ENCODE measurements around the gene KCNIP2. TPM values are rescaled to one million over a fixed set of nuclear protein-coding genes. Genes with fewer than 3 reads are reported as not detected.

KCNIP2 gene
- total and polyA plus RNA-seq, 2 experiments from 2014 or later: 0.15 to 0.22 TPM

- in situ Hi-C loops (cut with MboI): no loop called here
Observed at GRCh38 chr10:101824736-101825135, 18.9 kb downstream of the KCNIP2 start.

GRCh38 chr10:101818872-101819633 is 24.5 kb downstream of the KCNIP2 start:
- Histone ChIP-seq H4K20me1 (ENCODE audit: insufficient read depth) (peaks cover 29% of the 10 kb centered on the region), H3K79me2 (ENCODE audit: insufficient read depth) (peaks cover 46% of the 10 kb centered on the region), H3K9ac (peak overlapping the region; percentile 62), H3K4me1 (ENCODE audit: insufficient read depth) (peaks cover 13% of the 10 kb centered on the region), H3K36me3 (ENCODE audit: low read depth) (no peaks in the 10 kb centered on the region), H3K27ac (peak overlapping the region; percentile 59), H3K27me3 (replicated peaks; ENCODE audit: insufficient read depth) (no peaks in the 10 kb centered on the region), H3K9me2 (ENCODE audit: insufficient read depth) (no peaks in the 10 kb centered on the region), H3F3A (ENCODE audit: insufficient read depth) (peaks cover 32% of the 10 kb centered on the region), H3K9me3 (ENCODE audit: low read depth) (no peaks in the 10 kb centered on the region), H3K4me2 (ENCODE audit: unreplicated experiment) (peak overlapping the region; percentile 90), H3K4me3 (peak overlapping the region; percentile 69), H2AFZ (peak overlapping the region; percentile 94)
- in situ Hi-C loops (cut with MboI): no loop called here
- 27 to 37% methylated on average over 14 of the region's 14 CpGs for whole genome bisulfite sequencing, 2 experiments (ENCODE audit: low coverage in 1 of 2, low lambda C conversion rate in 2 of 2, missing lambda C conversion rate in 2 of 2)
- no peak for DNase-seq
- TF ChIP-seq EZH2phosphoT487 (IDR thresholded peaks at IDR 0.05; ENCODE audit: insufficient read depth, low read depth) (no peak), EZH2 (IDR thresholded peaks at IDR 0.05; ENCODE audit: insufficient read depth, poor library complexity, severe bottlenecking) (no peak)

More at GRCh38 chr10:101824736-101825135, 18.9 kb downstream of the KCNIP2 start:
- Histone ChIP-seq H3K4me2 (ENCODE audit: unreplicated experiment) (no peak overlapping the region), H3K4me3 (no peak overlapping the region), H3K36me3 (ENCODE audit: low read depth) (no peaks in the 10 kb centered on the region), H3K9me3 (ENCODE audit: low read depth) (no peaks in the 10 kb centered on the region), H3F3A (ENCODE audit: insufficient read depth) (no peaks in the 10 kb centered on the region), H4K20me1 (ENCODE audit: insufficient read depth) (no peaks in the 10 kb centered on the region), H3K27me3 (replicated peaks; ENCODE audit: insufficient read depth) (no peaks in the 10 kb centered on the region), H3K27ac (no peak overlapping the region), H3K4me1 (ENCODE audit: insufficient read depth) (no peaks in the 10 kb centered on the region), H2AFZ (no peak overlapping the region), H3K9me2 (ENCODE audit: insufficient read depth) (no peaks in the 10 kb centered on the region), H3K79me2 (ENCODE audit: insufficient read depth) (no peaks in the 10 kb centered on the region), H3K9ac (no peak overlapping the region)
- DNase-seq: no peak
- no peak for TF ChIP-seq EZH2 (IDR thresholded peaks at IDR 0.05; ENCODE audit: insufficient read depth, poor library complexity, severe bottlenecking)
- no peak for TF ChIP-seq EZH2phosphoT487 (IDR thresholded peaks at IDR 0.05; ENCODE audit: insufficient read depth, low read depth)
- WGBS, 2 experiments (ENCODE audit: low coverage in 1 of 2, low lambda C conversion rate in 2 of 2, missing lambda C conversion rate in 2 of 2): 76 to 81% methylated on average over 2 of the region's 2 CpGs

- peaks cover 54% of the 10 kb centered on the region for H3K79me2 ChIP-seq (ENCODE audit: insufficient read depth)
Observed at GRCh38 chr10:101818119-101818871, 25.3 kb downstream of the KCNIP2 start, which contains the start of gene OGA. TSS of gene OGA (minus strand) at chr10:101818444. CDS start at chr10:101818022, 422 bp downstream.

GRCh38 chr10:101817337-101818118 is 26.1 kb downstream of the KCNIP2 start:
- H3K79me2 ChIP-seq (ENCODE audit: insufficient read depth): peaks cover 62% of the 10 kb centered on the region
- WGBS, 2 experiments (ENCODE audit: low coverage in 1 of 2, low lambda C conversion rate in 2 of 2, missing lambda C conversion rate in 2 of 2): 1% methylated on average over 16 to 44 of the region's 44 CpGs
- peaks cover 28% of the 10 kb centered on the region for H3K4me1 ChIP-seq (ENCODE audit: insufficient read depth)
- H3K9ac ChIP-seq: peak overlapping the region; percentile 96
- H3K9me2 ChIP-seq (ENCODE audit: insufficient read depth): no peaks in the 10 kb centered on the region
- DNase-seq: peak; percentile 97
- in situ Hi-C loops (cut with MboI): no loop called here
- H2AFZ ChIP-seq: no peak overlapping the region
- peak overlapping the region; percentile 92 for H3K4me3 ChIP-seq
- peaks cover 1% of the 10 kb centered on the region; the same call in 1 of the 2 replicates for H3K36me3 ChIP-seq (ENCODE audit: low read depth)
- H3K27ac ChIP-seq: peak overlapping the region; percentile 89
- TF ChIP-seq EZH2phosphoT487 (IDR thresholded peaks at IDR 0.05; ENCODE audit: insufficient read depth, low read depth): no peak
- TF ChIP-seq EZH2 (IDR thresholded peaks at IDR 0.05; ENCODE audit: insufficient read depth, poor library complexity, severe bottlenecking): no peak
- peaks cover 43% of the 10 kb centered on the region for H3F3A ChIP-seq (ENCODE audit: insufficient read depth)
- peak overlapping the region; percentile 99 for H3K4me2 ChIP-seq (ENCODE audit: unreplicated experiment)
- H3K9me3 ChIP-seq (ENCODE audit: low read depth): no peaks in the 10 kb centered on the region
- H4K20me1 ChIP-seq (ENCODE audit: insufficient read depth): peaks cover 45% of the 10 kb centered on the region
- H3K27me3 ChIP-seq (replicated peaks; ENCODE audit: insufficient read depth): no peaks in the 10 kb centered on the region

More at GRCh38 chr10:101818119-101818871, 25.3 kb downstream of the KCNIP2 start, which contains the start of gene OGA:
- Histone ChIP-seq H3K27me3 (replicated peaks; ENCODE audit: insufficient read depth) (no peaks in the 10 kb centered on the region), H3K36me3 (ENCODE audit: low read depth) (no peaks in the 10 kb centered on the region), H3K9me3 (ENCODE audit: low read depth) (no peaks in the 10 kb centered on the region), H3K4me1 (ENCODE audit: insufficient read depth) (peaks cover 20% of the 10 kb centered on the region), H3K27ac (peak within 1 kb of the TSS; percentile 89), H3K4me2 (ENCODE audit: unreplicated experiment) (peak within 1 kb of the TSS; percentile 99), H3K4me3 (peak within 1 kb of the TSS; percentile 92), H3K9ac (peak within 1 kb of the TSS; percentile 96), H2AFZ (peak within 1 kb of the TSS; percentile 94), H3K9me2 (ENCODE audit: insufficient read depth) (no peaks in the 10 kb centered on the region), H3F3A (ENCODE audit: insufficient read depth) (peaks cover 39% of the 10 kb centered on the region), H4K20me1 (ENCODE audit: insufficient read depth) (peaks cover 37% of the 10 kb centered on the region)
- TF ChIP-seq EZH2 (IDR thresholded peaks at IDR 0.05; ENCODE audit: insufficient read depth, poor library complexity, severe bottlenecking): no peak
- no peak for TF ChIP-seq EZH2phosphoT487 (IDR thresholded peaks at IDR 0.05; ENCODE audit: insufficient read depth, low read depth)
- in situ Hi-C loops (cut with MboI): no loop called here
- DNase-seq: peak; percentile 99
- WGBS, 2 experiments (ENCODE audit: low coverage in 1 of 2, low lambda C conversion rate in 2 of 2, missing lambda C conversion rate in 2 of 2): 0 to 1% methylated on average over 31 to 47 of the region's 47 CpGs

All from GM23248 (cell line).